GM10248 (cell line): ENCODE results near the gene WFS1.

ENCODE experiments used
- CTCF ChIA-PET: fragments of 300-600 bp; sonication (Branson Sonifier 250); formaldehyde crosslinking; extraction: SDS; loops from one replicate; lab custom pipeline; 2021; ENCODE audit warnings: antibody characterized with exemption; lab: Yijun Ruan, JAX
- POLR2A ChIA-PET: fragments of 350-650 bp; sonication (Branson Sonifier 250); formaldehyde crosslinking; extraction: SDS; loops from one replicate; lab custom pipeline; 2020; ENCODE audit warnings: antibody characterized with exemption; lab: Yijun Ruan, JAX
- DNase-seq: peaks from one replicate; pipeline ENCODE4 v3.0.0; 2012; ENCODE audit errors: extremely low spot score
- CTCF ChIP-seq: IDR thresholded peaks from 2 replicates; pipeline ENCODE4 v1.5.1; 2012; ENCODE audit warnings: mild to moderate bottlenecking, low read depth; ENCODE audit errors: extremely low read depth, missing control alignments, control extremely low read depth

WFS1 gene

DNA sequence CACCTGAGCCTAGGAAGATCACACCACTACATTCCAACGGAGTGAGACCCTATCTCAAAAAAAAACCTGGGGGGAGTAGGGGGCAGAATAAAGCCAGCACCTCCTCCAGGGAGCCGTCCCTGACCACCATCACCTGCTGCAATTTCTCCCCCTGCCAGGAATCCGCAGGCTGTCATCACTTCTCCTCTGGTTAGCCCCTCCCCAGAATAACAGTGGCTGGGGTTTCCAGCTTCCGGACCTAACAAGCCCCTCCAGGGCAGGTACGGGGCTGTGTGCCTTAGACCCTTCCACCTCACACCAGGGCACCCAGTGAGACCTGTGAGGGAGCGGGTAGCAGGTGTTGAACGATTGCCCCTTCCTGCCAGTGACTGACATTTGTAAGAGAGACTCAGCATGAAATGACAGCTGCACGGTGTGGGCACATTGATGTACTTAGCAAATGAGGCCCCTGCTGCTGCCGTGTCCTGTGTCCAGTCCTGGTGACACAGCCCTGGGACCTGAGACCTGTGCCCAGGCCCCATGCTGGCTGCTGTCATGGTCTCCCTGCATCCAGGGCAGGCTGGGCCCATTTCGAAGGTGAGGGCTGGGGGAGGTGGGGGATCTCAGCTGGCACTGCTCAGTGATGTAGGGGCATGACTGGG, 6.7 kb upstream of the WFS1 start:
- ChIA-PET POLR2A (no interaction called here), CTCF (interaction anchor here (1.7 to 18.6 kb wide), 4 partner anchors 11 to 65 kb away, joined by 5 to 514 read pairs (median 50); no protein-coding TSS in a partner anchor)
- no peak for DNase-seq
- TF ChIP-seq CTCF: no peak

DNA sequence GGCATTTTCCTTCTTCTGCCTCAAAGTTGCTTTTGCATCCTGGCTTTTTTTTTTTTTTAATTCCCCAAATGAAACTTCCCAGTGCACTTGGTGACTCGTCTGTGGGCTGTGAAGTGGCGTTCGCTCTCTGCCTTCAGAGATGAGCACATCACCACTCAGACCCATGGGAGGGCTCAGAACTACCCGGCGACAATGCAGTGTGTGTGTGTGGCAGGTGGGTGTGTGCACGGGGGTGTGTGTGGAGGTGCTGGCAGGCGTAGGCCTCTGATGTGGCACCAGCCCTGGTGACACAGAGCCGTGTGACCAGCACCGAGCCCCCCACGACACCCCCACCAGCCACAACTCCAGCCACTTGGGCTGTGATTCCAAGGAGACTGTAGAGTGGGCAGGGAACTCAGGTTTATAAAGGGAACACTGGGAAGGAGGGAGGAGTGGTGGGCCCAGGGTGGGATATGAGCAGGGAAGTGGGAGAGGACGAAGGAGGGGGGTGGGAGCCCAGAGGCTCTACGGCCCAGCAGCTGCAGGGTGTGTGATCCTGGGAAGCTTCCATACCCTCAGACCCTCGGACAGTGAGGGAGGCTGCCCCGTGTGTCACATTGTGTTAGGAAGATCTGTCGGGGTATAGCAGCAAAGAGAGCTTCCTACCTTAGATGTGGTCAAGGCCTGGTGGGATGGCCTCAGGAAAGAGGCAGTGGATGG, 6.0 kb upstream of the WFS1 start:
- TF ChIP-seq CTCF: no peak
- no peak for DNase-seq
- POLR2A ChIA-PET: no interaction called here
- CTCF ChIA-PET: interaction anchor here (0.6 to 18.6 kb wide), 7 partner anchors 9 to 265 kb away, joined by 3 to 514 read pairs (median 6); no protein-coding TSS in a partner anchor

DNA sequence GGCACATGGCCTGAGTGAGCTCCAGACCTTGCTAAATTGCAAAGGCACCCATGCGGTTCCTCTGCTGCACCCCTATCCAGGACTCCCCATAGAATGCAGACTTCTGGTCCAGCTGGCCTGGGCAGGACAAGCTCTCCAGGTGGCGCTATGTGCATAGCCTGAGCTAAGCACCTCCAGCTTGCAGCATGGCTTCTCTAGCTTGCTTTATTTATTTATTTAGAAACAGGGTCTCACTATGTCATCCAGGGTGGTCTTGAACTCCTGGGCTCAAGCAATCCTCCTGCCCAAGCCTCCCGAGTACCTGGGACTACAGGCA, 5.5 kb upstream of the WFS1 start:
- peak; percentile 78 for TF ChIP-seq CTCF
- ChIA-PET POLR2A (no interaction called here), CTCF (interaction anchor here (0.6 to 18.6 kb wide), 7 partner anchors 9 to 265 kb away, joined by 3 to 514 read pairs (median 6); no protein-coding TSS in a partner anchor)
- DNase-seq: peak; percentile 58

DNA sequence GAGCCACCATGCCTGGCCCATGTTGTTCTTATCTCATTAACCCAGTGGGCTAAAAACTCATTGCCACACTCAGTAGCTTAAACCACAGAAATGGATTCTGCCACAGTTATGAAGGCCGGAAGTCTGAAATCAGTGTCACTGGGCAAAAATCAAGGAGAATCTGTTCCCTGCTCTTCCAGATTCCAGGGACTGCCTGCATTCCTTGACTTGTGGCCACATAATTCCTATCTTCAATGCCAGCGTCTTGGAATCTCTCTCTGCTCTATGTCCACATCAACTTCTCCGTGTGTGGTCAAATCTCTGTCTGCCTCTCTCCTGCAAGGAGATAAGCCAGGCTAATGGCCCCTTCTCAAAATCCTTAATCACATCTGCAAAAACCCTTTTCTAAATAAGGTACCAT, 4.1 kb upstream of the WFS1 start:
- no peak for TF ChIP-seq CTCF
- no peak for DNase-seq
- ChIA-PET POLR2A (no interaction called here), CTCF (interaction anchor here (8.1 to 18.6 kb wide), 2 partner anchors 14 to 63 kb away, joined by 94 to 514 read pairs; no protein-coding TSS in a partner anchor)

DNA sequence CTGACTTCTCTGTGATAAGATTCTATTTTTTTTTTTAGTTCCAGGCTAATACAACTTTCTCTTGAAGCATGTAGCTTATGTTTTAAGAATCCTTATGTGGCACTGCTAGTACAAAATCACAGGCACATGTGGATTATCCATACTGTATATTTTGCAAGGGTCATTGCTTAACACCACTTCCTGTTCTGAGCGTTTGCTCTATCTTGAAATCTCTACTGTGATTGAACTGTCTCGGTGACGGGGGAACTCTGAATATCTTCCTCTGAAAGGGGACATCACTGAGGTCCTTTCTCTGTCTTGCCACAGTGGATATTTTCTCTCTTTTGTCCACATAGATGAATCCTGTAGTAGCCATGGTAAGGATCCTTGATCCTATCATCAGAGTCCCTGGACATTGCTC, 2.1 kb upstream of the WFS1 start:
- ChIA-PET POLR2A (no interaction called here), CTCF (interaction anchor here (1.4 to 5.9 kb wide), 3 partner anchors 17 to 65 kb away, joined by 4 to 37 read pairs (median 13); no protein-coding TSS in a partner anchor)
- no peak for TF ChIP-seq CTCF
- no peak for DNase-seq

DNA sequence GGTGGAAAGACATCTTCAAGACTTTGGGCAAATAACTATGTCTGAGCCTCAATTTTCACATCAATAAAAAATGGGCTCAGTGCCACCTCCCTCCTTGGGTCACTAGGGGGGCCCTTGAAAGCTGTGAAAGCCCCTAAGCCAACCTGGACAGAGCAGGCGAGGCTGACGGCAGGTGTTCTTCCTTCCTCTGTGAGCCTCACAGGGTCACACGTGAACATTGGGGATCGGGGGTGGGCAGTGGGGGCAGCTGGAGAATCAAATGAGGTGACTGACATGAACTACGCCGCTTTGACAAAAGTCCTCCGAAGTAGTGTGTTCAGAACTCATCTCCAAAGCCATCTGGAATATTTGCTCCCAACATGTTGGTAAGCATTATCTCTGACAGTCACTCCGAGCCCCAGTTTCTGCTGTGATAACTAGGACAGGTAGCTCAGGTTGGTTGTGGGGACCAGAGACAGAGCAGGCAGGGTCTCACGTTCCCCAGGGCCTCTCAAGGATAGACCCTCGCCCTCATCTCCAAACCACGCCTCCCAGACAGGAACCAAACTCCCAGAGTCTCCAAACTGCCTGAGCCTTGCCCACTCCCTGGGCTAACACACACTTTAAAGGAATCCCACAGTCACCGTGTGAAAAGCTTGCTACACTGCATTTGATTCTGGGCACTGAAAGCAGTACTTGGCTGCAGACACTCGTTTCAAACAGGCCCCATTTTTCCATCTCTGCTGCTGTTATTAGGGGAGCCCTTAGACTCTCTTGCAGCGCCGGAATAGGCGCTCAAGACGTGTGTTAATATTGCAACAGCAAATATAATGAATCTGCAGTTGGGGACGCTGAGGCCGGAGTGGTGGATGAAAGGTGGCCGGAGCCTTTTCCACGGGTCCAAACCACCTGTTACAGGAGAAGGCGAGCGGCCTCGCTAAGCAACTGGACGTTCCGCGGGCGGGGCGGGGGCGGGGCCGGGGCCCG, 717 bp upstream of the WFS1 start:
- POLR2A ChIA-PET: interaction anchor here (0.6 kb wide), 1 partner anchor 70 kb away, joined by 3 read pairs; no protein-coding TSS in a partner anchor
- DNase-seq: no peak
- CTCF ChIA-PET: interaction anchor here (1.4 to 5.9 kb wide), 4 partner anchors 9 to 62 kb away, joined by 5 to 37 read pairs (median 16); no protein-coding TSS in a partner anchor
- no peak for TF ChIP-seq CTCF
